ENCODE measurements around the gene TMEM184B. TPM values are rescaled to one million over a fixed set of nuclear protein-coding genes. Genes with fewer than 3 reads are reported as not detected.

The TMEM184B gene
- total and polyA plus RNA-seq, 5 donors = 32.2 to 55.8 (median 49.2) TPM

DNA sequence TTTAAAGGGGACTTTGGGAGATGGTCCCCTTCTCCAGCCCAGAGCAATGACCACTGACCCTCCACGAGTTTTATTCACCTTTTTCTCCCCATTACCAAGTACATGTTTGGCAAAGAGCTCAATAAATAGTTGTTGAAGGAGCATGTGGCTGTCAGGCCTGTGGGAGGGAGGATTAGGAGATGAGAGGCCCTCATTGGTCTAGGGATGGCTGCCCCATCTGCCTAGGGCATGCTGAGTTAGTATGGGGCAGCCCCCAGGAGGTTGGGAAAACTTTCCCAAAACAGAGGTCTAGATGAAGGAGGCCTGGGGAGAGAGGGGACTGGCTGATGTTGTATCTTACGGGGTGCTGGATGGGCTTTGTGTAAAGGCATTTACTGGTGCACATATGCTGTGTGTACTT is 60.4 kb downstream of the TMEM184B start:
- DNase-seq = no peak
- WGBS = 76% methylated on average over 2 of the region's 2 CpGs

DNA sequence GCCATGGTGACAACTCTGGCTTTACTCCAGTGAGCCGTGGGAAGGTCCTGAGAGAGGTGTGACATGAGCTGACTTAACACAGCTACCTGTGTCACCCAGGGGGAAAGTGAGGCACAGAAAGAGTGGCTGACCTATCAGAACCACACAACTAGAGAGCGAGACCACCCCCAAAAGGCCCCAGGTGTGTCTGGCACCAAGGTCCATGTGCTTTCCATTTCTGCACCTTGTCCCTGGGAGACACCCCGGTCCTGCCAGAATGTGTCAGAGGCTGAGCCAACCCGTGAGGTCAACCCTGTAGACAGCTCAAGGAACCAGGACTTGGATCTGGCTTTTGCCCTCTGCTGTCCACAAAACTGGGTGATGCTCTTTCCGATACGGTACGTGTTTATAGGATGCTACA is 61.3 kb downstream of the TMEM184B start:
- no peak overlapping the region for H3K4me3 ChIP-seq (ENCODE audit: low read length)
- intact Hi-C loops (cut with DNase I) = no loop called here
- no peaks in the 10 kb centered on the region for H3K27me3 ChIP-seq (ENCODE audit: control insufficient read depth, insufficient read depth)
- no peaks in the 10 kb centered on the region for H3K9me3 ChIP-seq (ENCODE audit: control insufficient read depth, low read length)
- no peak for DNase-seq
- H3K27ac ChIP-seq (ENCODE audit: low read length) = no peak overlapping the region
- WGBS = 96% methylated on average over 7 of the region's 7 CpGs
- H3K4me1 ChIP-seq (ENCODE audit: control insufficient read depth, insufficient read depth, low read length) = no peaks in the 10 kb centered on the region
- no peak for ATAC-seq

More for the DNA sequence above, 60.4 kb downstream of the TMEM184B start:
- Histone ChIP-seq H3K4me3 (ENCODE audit: low read length) (no peak overlapping the region), H3K27me3 (ENCODE audit: control insufficient read depth, insufficient read depth) (no peaks in the 10 kb centered on the region), H3K9me3 (ENCODE audit: control insufficient read depth, low read length) (no peaks in the 10 kb centered on the region), H3K27ac (ENCODE audit: low read length) (no peak overlapping the region), H3K4me1 (ENCODE audit: control insufficient read depth, insufficient read depth, low read length) (no peaks in the 10 kb centered on the region)
- intact Hi-C loops (cut with DNase I) = no loop called here
- ATAC-seq = no peak

DNA sequence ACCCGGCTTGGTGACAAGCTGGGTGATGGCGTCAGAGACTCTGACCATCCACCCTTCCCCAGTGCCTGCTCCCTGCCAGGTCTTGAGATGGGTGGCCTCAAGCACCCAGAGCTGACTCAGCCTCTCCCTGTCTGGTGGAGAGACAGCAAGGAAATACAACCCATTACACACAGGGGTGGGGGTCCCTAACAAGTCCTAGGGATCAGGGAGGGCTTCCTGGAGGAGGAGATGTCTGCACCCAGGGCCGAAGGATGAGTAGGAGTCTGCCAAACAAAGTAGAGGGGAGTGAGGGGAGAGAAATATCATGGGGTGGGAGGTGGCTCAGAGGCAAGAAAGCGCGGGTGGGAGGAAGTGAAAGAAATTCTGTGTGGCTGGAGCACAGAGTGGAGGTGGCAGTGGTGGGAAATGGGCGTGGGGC is 64.2 kb downstream of the TMEM184B start:
- Histone ChIP-seq H3K9me3 (ENCODE audit: control insufficient read depth, low read length) (no peaks in the 10 kb centered on the region), H3K27me3 (ENCODE audit: control insufficient read depth, insufficient read depth) (no peaks in the 10 kb centered on the region), H3K4me3 (ENCODE audit: low read length) (no peak overlapping the region), H3K27ac (ENCODE audit: low read length) (no peak overlapping the region), H3K4me1 (ENCODE audit: control insufficient read depth, insufficient read depth, low read length) (peaks cover 15% of the 10 kb centered on the region)
- WGBS = 67% methylated on average over 6 of the region's 6 CpGs
- DNase-seq (peak in 1 of 3 donors; percentile 28), ATAC-seq (no peak)
- intact Hi-C loops (cut with DNase I) = loop anchor here in 1 of 4 donors (10.0 kb wide), 1 partner anchor 94 kb away; the partner anchor contains the start of gene BAIAP2L2

DNA sequence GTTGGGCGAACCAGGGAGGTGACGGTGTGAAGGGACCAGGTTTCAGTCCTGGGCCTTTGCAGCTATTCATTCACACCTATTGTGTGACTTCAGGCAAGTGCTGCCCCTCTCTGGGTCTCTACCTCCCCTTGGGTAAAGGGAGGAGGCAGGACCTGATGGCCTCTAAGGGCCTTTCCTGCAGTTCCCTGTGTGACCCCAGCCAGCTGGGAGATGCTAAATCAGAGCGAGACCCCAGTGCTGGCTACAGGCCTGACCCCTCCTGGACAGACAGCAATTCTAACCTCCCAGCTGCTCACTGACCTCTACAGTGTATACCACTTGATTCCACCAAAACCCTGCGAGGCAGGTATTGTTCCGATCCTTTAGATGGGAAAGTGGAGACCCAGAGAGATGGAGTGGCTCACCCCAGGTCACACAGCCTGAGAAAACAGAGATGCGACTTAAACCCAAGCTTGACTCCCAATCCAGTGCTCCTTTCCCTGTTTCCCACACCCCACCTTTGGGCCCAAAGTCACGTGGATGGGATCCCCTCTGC is 64.8 kb downstream of the TMEM184B start:
- Histone ChIP-seq H3K9me3 (ENCODE audit: control insufficient read depth, low read length) (no peaks in the 10 kb centered on the region), H3K4me1 (ENCODE audit: control insufficient read depth, insufficient read depth, low read length) (peaks cover 15% of the 10 kb centered on the region), H3K4me3 (ENCODE audit: low read length) (no peak overlapping the region), H3K27me3 (ENCODE audit: control insufficient read depth, insufficient read depth) (no peaks in the 10 kb centered on the region), H3K27ac (ENCODE audit: low read length) (no peak overlapping the region)
- DNase-seq (peak in 1 of 3 donors; percentile 23), ATAC-seq (no peak)
- 92% methylated on average over 7 of the region's 7 CpGs for WGBS
- intact Hi-C loops (cut with DNase I) = loop anchor here in 1 of 4 donors (10.0 kb wide), 1 partner anchor 93 kb away; the partner anchor contains the start of gene BAIAP2L2

DNA sequence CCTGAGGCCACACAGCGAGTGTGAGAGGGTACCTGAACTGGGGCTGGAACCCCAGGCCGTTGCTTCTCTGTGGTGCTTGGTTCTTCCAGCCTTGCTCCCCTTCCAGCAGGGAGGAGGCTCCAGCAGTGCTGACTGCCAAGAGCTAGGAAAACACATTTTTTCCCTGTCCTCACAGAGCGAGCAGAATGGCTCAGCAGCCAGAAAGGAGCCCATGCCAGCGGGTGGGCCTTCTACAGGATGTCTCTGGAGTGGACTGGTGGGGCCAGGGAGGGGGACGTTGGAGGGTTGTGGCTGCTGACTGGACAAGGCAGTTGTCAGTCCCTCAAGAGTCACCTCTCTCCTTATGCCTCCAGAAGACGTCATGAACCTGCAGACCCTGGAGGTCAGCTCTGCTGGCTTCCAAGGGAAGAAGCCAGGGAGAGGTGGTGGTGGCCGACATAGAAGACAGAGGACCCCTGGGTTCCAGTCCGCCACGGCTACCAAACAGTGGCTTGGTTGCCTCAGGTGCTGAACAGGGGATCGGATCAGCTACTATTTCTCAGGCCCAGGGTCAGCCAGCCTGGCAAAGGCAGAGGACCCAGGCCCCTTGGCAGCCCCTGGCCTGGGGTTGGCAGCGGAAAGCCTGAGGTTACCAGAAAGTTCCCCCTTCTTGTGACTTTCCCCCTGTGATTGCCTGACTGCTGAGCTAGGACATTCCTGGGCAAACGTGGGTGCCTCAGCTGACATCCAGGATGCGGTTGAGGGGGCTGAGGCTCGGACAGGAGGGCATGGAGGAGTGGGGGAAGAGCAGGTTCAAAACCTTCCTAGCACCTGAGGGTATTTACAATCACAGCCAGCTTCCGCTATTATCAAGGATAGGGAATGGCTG is 67.3 kb downstream of the TMEM184B start:
- intact Hi-C loops (cut with DNase I) = loop anchor here in 1 of 4 donors (10.0 kb wide), 1 partner anchor 91 kb away; the partner anchor contains the start of gene BAIAP2L2
- H3K4me1 ChIP-seq (ENCODE audit: control insufficient read depth, insufficient read depth, low read length) = peaks cover 15% of the 10 kb centered on the region
- H3K9me3 ChIP-seq (ENCODE audit: control insufficient read depth, low read length) = no peaks in the 10 kb centered on the region
- ATAC-seq (peak; percentile 70 to 74), DNase-seq (peak; percentile 93 to 97 (median 96))
- 57% methylated on average over 15 of the region's 15 CpGs for WGBS
- H3K27ac ChIP-seq (ENCODE audit: low read length) = peak overlapping the region; percentile 78
- no peak overlapping the region for H3K4me3 ChIP-seq (ENCODE audit: low read length)
- no peaks in the 10 kb centered on the region for H3K27me3 ChIP-seq (ENCODE audit: control insufficient read depth, insufficient read depth)

DNA sequence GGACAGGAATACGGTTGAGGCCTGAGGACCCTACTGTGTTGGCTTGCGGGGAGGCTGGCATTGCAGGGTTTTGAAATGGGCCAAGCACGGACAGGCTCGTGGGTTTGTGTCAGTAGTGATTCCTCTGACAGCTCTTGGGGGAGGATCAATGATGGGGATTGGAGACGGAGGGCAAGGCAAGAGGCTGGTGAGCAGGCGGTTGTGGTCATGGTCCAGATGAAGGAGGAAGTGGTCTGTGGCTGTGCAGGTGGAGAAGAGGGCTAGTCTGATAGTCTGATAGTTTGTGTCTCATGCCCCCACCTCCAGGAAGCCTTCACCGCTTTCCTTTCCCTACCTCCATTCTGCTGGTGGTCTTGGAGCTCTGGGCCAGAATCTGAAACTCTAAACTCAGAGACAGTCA is 68.0 kb downstream of the TMEM184B start:
- DNase-seq (peak in 1 of 3 donors; percentile 21), ATAC-seq (no peak)
- H3K4me1 ChIP-seq (ENCODE audit: control insufficient read depth, insufficient read depth, low read length) = peaks cover 15% of the 10 kb centered on the region
- 74% methylated on average over 7 of the region's 7 CpGs for WGBS
- H3K27ac ChIP-seq (ENCODE audit: low read length) = peak overlapping the region; percentile 78
- H3K9me3 ChIP-seq (ENCODE audit: control insufficient read depth, low read length) = no peaks in the 10 kb centered on the region
- intact Hi-C loops (cut with DNase I) = loop anchor here in 1 of 4 donors (10.0 kb wide), 1 partner anchor 90 kb away; the partner anchor contains the start of gene BAIAP2L2
- H3K27me3 ChIP-seq (ENCODE audit: control insufficient read depth, insufficient read depth) = no peaks in the 10 kb centered on the region
- no peak overlapping the region for H3K4me3 ChIP-seq (ENCODE audit: low read length)

DNA sequence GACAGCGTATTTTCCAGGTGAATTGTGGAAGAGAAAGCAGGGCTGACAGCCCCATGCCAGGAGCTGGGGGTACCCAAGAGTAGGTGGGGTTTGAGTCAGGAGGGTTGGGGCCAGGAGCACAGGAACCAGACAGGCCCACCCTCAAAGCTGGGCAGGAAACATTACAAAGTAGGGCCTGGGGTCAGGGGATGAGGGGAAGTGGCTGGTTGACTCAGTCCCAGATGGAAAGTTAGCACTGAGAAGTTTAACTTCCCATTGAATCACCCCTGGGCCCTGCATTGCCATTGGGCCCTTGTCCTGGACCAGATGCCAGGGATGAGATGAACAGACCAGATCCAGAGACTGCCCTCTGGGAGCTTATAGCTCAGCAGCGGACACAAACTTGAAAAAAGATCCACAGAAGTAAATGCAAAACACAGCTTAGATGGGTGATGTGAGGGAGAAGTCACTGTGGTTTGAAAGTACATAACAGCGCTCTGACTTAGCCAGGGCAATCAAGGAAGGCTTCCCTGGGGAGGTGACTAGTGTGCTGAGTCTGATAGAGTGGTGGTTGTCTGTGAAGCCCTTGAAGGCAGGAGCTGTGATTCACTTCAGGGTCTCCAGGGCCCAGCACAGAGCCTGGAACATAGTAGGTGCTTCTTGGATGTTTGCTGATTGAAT is 68.8 kb downstream of the TMEM184B start:
- H3K4me1 ChIP-seq (ENCODE audit: control insufficient read depth, insufficient read depth, low read length) = peaks cover 15% of the 10 kb centered on the region
- ATAC-seq (no peak), DNase-seq (peak in 1 of 3 donors; percentile 25)
- H3K27me3 ChIP-seq (ENCODE audit: control insufficient read depth, insufficient read depth) = no peaks in the 10 kb centered on the region
- H3K9me3 ChIP-seq (ENCODE audit: control insufficient read depth, low read length) = no peaks in the 10 kb centered on the region
- no peak overlapping the region for H3K4me3 ChIP-seq (ENCODE audit: low read length)
- peak overlapping the region; percentile 49 for H3K27ac ChIP-seq (ENCODE audit: low read length)
- WGBS = 95% methylated on average over 3 of the region's 3 CpGs
- intact Hi-C loops (cut with DNase I) = loop anchor here in 1 of 4 donors (10.0 kb wide), 1 partner anchor 89 kb away; the partner anchor contains the start of gene BAIAP2L2

DNA sequence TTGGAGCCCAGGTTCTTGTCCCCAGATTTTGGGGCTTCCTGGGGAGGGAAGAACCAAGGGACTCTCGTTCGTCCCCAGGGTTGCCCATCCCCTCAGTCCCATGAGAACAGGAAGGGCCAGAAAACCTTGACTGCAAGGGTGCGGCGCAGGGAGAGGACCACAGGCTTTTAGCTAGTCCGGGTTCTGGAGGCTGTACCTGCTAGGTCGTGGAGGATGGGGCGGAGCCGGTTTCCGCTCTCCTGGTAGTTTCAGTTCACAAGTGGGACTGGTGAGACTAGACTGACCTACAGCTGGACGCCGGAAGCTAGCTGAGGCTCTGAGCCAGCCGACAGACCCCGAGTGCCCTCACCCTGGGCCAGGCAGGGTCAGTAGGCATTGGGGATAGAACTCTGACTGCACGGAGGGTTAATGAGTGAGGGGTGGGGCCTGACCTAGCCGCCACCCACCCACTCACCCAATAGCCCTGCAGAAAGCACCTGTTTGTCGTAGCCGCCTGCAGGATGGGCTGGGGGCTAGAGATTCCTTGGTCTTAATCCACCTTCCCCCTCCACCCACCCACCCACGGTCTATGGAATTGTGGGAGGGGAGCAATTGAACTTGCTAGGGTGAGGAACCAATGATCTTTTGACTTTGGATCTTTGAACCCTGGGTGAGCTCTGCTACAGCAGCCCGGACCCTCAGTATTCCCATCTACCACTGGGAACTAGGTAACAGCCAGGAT is 69.6 kb downstream of the TMEM184B start:
- no peaks in the 10 kb centered on the region for H3K27me3 ChIP-seq (ENCODE audit: control insufficient read depth, insufficient read depth)
- peak in 1 of 2 donors; percentile 3 for ATAC-seq
- peak overlapping the region; percentile 99 for H3K27ac ChIP-seq (ENCODE audit: low read length)
- DNase-seq = peak; percentile 47 to 72 (median 71)
- H3K9me3 ChIP-seq (ENCODE audit: control insufficient read depth, low read length) = no peaks in the 10 kb centered on the region
- intact Hi-C loops (cut with DNase I) = loop anchor here in 1 of 4 donors (10.0 kb wide), 1 partner anchor 88 kb away; the partner anchor contains the start of gene BAIAP2L2
- WGBS = 19% methylated on average over 19 of the region's 19 CpGs
- H3K4me3 ChIP-seq (ENCODE audit: low read length) = peak overlapping the region; percentile 68
- peaks cover 15% of the 10 kb centered on the region for H3K4me1 ChIP-seq (ENCODE audit: control insufficient read depth, insufficient read depth, low read length)

DNA sequence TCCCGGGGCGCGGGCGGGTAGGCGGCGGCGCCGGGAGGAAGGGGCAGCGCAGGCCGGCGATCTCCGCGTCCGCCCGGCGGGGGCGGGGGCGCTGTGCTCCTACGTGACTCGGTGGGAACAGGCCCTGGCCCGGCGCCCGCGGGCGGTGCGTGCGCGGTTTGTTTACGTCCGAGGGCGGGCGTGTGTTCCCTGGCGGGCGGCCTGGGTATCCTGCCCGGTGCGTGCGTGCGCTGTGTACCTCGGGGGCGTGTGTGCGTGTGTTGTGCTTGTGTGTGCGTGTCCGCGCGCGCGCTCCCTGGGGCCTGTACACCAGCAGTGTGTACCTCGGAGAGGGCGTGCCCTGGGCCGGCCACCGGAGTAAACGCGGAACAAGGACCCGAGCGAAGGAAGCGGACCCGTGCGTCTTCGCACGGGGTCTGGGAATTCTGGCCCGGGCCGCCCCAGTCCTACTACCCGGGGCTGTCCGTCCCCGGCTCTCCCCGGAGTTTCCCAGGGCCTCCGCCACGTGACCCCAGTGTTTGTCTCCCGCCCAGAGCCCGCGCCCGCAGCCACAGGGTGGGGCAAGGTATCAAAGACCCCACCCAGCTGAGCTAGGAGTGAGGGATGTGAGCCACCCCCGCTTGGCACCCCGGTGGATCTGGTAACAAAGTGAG is 70.2 kb downstream of the TMEM184B start:
- intact Hi-C loops (cut with DNase I) = loop anchor here in 1 of 4 donors (10.0 kb wide), 1 partner anchor 88 kb away; the partner anchor contains the start of gene BAIAP2L2
- Histone ChIP-seq H3K4me1 (ENCODE audit: control insufficient read depth, insufficient read depth, low read length) (peaks cover 15% of the 10 kb centered on the region), H3K27me3 (ENCODE audit: control insufficient read depth, insufficient read depth) (no peaks in the 10 kb centered on the region), H3K27ac (ENCODE audit: low read length) (peak overlapping the region; percentile 99), H3K4me3 (ENCODE audit: low read length) (peak overlapping the region; percentile 68), H3K9me3 (ENCODE audit: control insufficient read depth, low read length) (no peaks in the 10 kb centered on the region)
- peak; percentile 92 to 97 (median 95) for DNase-seq
- under 1% methylated on average over 73 of the region's 74 CpGs for WGBS
- ATAC-seq = peak; percentile 64 to 65

All from right cardiac atrium (tissue), 5 donors.